GM12873 (cell line): ENCODE measurements around the gene MCOLN1.

Experiments
- CTCF ChIP-seq: IDR thresholded peaks from 2 replicates; pipeline ENCODE4 v1.5.1; 2012; ENCODE audit warnings: low read depth, mild to moderate bottlenecking, moderate library complexity, low read length, control low read depth; ENCODE audit not compliant: insufficient read depth; ENCODE audit errors: missing control alignments

The MCOLN1 gene

DNA sequence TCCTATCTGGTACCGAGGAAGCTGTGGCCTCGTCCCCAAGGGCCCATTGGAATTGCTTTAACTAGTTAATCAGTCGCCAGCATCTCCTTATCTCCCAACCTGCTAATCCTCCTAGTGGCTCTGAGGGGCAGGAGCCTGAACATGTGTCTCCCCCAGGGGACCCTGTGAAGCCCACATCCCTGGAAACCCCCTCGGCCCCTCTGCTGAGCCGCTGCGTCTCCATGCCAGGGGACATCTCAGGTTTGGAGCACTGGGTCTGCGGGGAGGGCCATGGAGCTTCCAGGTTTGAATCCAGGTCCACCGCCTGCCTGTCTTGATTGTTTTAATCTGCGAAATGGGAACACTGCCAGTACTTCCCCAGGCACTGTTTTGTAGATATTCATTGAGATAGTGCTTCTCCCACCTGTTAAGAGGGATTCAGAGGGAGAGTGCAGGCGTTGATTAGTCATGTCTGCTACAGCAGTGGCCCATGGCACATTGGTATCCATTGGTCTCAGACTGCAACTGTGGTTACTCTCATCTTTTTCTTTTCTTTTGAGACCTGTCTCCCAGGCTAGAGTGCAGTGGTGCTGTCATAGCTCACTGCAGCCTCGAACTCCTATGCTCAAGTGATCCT lies 19.5 kb downstream of the MCOLN1 start:
- TF ChIP-seq CTCF: no peak

GRCh38 chr19:7542556-7543348 lies 20.3 kb downstream of the MCOLN1 start:
- TF ChIP-seq CTCF: no peak

DNA sequence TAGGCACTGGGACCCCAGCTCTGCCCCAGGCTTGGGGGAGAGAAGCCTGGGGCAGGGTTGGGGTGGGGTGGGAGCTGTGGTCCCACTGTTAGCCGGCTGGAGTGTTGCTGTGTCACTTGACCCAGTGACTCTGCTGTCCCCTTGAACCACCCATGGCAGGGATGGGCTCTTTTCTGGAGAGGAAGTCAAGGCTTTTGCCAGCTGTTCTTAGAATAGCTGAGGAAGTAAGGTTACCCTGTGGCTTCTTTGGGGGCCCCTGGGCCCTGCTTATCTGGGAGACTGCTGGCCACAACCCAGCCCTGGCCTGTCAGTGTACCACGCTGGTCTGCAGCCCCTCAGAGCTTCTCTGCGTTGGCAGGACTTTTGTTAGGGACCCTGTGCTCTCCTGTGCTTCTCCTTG lies 22.2 kb downstream of the MCOLN1 start:
- TF ChIP-seq CTCF: no peak

GRCh38 chr19:7545300-7545699 lies 22.9 kb downstream of the MCOLN1 start:
- TF ChIP-seq CTCF: no peak

DNA sequence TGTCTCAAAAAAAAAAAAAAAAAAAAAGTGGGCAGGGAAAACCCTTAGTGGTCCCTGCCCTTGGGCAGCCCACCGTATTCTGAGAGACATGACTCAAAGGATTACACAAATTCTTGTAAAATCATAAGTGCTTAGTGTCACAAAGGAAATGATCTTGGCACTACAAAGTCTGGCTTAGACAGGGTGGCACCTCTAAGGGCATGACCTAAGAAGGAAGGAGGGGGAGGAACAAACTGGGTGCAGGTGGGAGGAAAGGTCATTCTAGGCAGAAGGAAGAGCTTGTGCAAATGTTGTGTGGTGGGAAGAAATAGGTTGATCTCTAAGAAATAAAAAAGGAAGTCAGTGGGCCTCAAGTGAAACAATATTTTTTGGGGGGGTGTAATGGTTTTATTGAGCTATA lies 23.5 kb downstream of the MCOLN1 start:
- TF ChIP-seq CTCF: no peak

GRCh38 chr19:7547159-7547558 lies 24.7 kb downstream of the MCOLN1 start:
- TF ChIP-seq CTCF: no peak

DNA sequence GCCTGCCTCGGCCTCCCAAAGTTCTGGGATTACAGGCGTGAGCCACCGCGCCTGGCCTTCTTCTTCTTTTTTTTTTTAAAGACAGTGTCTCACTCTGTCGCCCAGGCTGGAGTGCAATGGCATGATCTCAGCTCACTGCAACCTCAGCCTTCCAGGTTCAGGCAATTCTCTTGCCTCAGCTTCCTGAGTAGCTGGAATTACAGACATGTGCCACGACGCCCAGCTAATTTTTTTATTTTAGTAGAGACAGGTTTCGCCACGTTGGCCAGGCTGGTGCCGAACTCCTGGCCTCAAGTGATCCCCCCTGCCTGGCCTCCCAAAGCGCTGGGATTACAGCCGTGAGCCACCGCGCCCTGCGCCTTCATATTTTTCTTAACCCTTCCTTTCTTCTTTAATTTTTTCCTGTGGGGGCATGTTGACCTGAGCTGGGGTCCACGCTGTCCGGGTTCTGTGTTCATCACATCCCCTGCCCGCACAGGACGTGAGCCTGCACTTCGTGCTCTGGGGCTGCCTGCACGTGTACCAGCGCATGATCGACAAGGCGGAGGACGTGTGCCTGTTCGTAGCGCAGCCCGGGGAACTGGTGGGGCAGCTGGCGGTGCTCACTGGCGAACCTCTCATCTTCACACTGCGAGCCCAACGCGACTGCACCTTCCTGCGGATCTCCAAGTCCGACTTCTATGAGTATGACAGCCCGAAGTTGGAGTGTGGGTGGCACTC lies 27.2 kb downstream of the MCOLN1 start:
- no peak for TF ChIP-seq CTCF
